Lower lobe of right lung (tissue), 2 donors: ENCODE results near the gene A4GALT. TPM values are rescaled to one million over a fixed set of nuclear protein-coding genes. Genes with fewer than 3 reads are reported as not detected.

ENCODE experiments used
- ATAC-seq, 2 donors: fragments of 200-7000 bp; cut with Tn5 transposase; one replicate each; pipeline ENCODE4 v1.9.1; 2020 to 2022; ENCODE audit warnings: mild to moderate bottlenecking in 2 of 2, moderate library complexity in 2 of 2
- DNase-seq: peaks from one replicate; pipeline ENCODE4 v3.0.0-alpha.2; 2020
- H3K27ac ChIP-seq: fragments of 200-600 bp; one replicate; pipeline ENCODE4 v1.8.0; 2022
- H3K27me3 ChIP-seq: fragments of 200-600 bp; one replicate; pipeline ENCODE4 v1.8.0; 2022; ENCODE audit warnings: low read depth
- H3K36me3 ChIP-seq: fragments of 200-600 bp; one replicate; pipeline ENCODE4 v1.8.0; 2022; ENCODE audit warnings: mild to moderate bottlenecking
- H3K4me1 ChIP-seq: fragments of 200-600 bp; one replicate; pipeline ENCODE4 v1.8.0; 2022
- H3K4me3 ChIP-seq: fragments of 200-600 bp; one replicate; pipeline ENCODE4 v1.8.0; 2022; ENCODE audit warnings: mild to moderate bottlenecking
- H3K9me3 ChIP-seq: fragments of 200-600 bp; one replicate; pipeline ENCODE4 v1.8.0; 2022
- intact Hi-C: fragments of 100-400 bp; cut with DNase I; formaldehyde crosslinking; loops from one replicate; pipeline ENCODE4 v1.11.0; 2022
- total RNA-seq: library from RNA; stranded (reverse); fragmentation: NEBNext Ultra II Directional; extraction: Animal tissue kit (Norgen Biotek cat#: 25700); gene quantifications from one replicate; pipeline ENCODE4 v1.2.1, GENCODE V29; 2021
- TF ChIP-seq, protein P1 (sequence below): fragments of 200-600 bp; IDR thresholded peaks from one replicate; pipeline ENCODE4 v1.8.0; 2022; ENCODE audit warnings: antibody characterized with exemption, mild to moderate bottlenecking
- donor health status: DM: no; HTN: yes; CAD: no; lungs with severe emphysema.

The A4GALT gene
- total RNA-seq, 1 donor from 2014 or later: 19.4 TPM

DNA sequence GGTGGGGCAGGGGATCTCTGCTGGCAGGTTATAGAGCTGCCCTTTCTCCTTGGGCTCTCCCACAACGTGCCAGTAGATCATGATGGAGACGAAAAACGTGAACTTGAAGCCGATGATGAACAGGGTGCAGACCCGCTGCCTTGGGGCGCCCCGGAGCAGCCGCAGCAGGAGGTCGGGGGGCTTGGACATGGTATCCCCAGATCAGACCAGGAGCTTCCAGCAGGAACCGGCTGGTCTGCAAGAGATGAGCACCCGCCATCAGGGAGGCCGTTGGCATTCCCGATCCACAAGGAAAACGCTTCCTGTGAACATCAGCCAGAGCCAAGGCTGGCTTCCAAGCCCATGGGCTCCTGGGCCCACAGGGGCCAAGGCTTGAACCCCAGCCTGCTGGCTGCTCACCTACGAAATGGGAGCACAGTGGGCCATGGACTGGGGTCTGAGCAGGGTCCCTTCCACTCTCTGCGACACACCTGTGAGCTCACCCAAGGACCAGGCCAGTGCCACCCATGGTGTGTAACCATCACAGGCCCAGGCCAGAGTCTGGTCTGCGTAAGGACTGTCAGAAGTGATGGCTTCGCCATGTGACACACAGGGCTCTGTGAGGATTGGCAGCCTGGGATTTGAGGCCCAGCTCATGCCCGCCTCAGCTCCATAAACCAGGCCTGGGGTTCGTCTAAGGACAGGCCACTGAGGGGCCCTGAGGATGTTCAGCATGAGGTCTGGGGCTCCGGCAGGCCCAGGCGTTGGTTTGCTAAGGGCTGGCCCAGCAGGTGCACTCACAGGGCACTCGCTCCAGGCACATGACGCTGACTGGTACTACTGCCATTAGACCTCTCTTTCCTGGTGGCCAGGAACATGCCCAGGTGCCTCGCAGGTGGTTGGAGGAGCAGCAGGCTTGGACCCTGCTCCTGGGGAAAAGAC lies 26.6 kb downstream of the A4GALT start:
- intact Hi-C loops: no loop called here
- Histone ChIP-seq H3K4me1 (peaks cover 16% of the 10 kb centered on the region), H3K27ac (no peak overlapping the region), H3K9me3 (no peaks in the 10 kb centered on the region), H3K27me3 (no peaks in the 10 kb centered on the region), H3K4me3 (no peak overlapping the region), H3K36me3 (peaks cover 19% of the 10 kb centered on the region)
- TF ChIP-seq, protein P1, sequence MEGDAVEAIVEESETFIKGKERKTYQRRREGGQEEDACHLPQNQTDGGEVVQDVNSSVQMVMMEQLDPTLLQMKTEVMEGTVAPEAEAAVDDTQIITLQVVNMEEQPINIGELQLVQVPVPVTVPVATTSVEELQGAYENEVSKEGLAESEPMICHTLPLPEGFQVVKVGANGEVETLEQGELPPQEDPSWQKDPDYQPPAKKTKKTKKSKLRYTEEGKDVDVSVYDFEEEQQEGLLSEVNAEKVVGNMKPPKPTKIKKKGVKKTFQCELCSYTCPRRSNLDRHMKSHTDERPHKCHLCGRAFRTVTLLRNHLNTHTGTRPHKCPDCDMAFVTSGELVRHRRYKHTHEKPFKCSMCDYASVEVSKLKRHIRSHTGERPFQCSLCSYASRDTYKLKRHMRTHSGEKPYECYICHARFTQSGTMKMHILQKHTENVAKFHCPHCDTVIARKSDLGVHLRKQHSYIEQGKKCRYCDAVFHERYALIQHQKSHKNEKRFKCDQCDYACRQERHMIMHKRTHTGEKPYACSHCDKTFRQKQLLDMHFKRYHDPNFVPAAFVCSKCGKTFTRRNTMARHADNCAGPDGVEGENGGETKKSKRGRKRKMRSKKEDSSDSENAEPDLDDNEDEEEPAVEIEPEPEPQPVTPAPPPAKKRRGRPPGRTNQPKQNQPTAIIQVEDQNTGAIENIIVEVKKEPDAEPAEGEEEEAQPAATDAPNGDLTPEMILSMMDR: no peak
- ATAC-seq: no peak
- DNase-seq: no peak

- TF ChIP-seq, protein P1: no peak
- Histone ChIP-seq H3K36me3 (peaks cover 19% of the 10 kb centered on the region), H3K4me1 (peaks cover 22% of the 10 kb centered on the region), H3K4me3 (no peak overlapping the region), H3K9me3 (no peaks in the 10 kb centered on the region), H3K27me3 (no peaks in the 10 kb centered on the region), H3K27ac (no peak overlapping the region)
- DNase-seq: no peak
- ATAC-seq: no peak
- intact Hi-C loops: no loop called here
Observed at GRCh38 chr22:42693055-42693762, 27.5 kb downstream of the A4GALT start.

- ATAC-seq: no peak
- Histone ChIP-seq H3K9me3 (no peaks in the 10 kb centered on the region), H3K27me3 (no peaks in the 10 kb centered on the region), H3K27ac (no peak overlapping the region), H3K36me3 (peaks cover 19% of the 10 kb centered on the region), H3K4me3 (no peak overlapping the region), H3K4me1 (peaks cover 22% of the 10 kb centered on the region)
- DNase-seq: no peak
- intact Hi-C loops: no loop called here
- TF ChIP-seq, protein P1: no peak
Observed at GRCh38 chr22:42692239-42693054, 28.2 kb downstream of the A4GALT start.

GRCh38 chr22:42691440-42691839 lies 29.2 kb downstream of the A4GALT start:
- peaks cover 28% of the 10 kb centered on the region for H3K4me1 ChIP-seq
- H3K4me3 ChIP-seq: no peak overlapping the region
- no peak for DNase-seq

More at GRCh38 chr22:42691440-42691839, 29.2 kb downstream of the A4GALT start:
- Histone ChIP-seq H3K9me3 (no peaks in the 10 kb centered on the region), H3K27me3 (no peaks in the 10 kb centered on the region), H3K27ac (no peak overlapping the region), H3K36me3 (peaks cover 19% of the 10 kb centered on the region)
- TF ChIP-seq, protein P1: no peak
- intact Hi-C loops: no loop called here
- no peak for ATAC-seq
